Neural crest cell (in vitro differentiated cells): ENCODE measurements around the gene DDN. TPM values are rescaled to one million over a fixed set of nuclear protein-coding genes. Genes with fewer than 3 reads are reported as not detected.

Experiments
- DNase-seq: peaks from one replicate; pipeline ENCODE4 v3.0.0; 2021; ENCODE audit warnings: low read depth, mixed read lengths, low spot score
- H3K27ac Mint-ChIP-seq: one replicate; pipeline ENCODE4 v1.8.0; 2021; ENCODE audit warnings: mild to moderate bottlenecking, mixed read lengths; ENCODE audit not compliant: unreplicated experiment
- H3K27me3 Mint-ChIP-seq: 2 replicates; pipeline ENCODE4 v1.8.0; 2021; ENCODE audit warnings: low read depth, mild to moderate bottlenecking, mixed read lengths
- H3K36me3 Mint-ChIP-seq: 2 replicates; pipeline ENCODE4 v1.8.0; 2021; ENCODE audit warnings: low read depth, mild to moderate bottlenecking, mixed read lengths
- H3K4me1 Mint-ChIP-seq: 2 replicates; pipeline ENCODE4 v1.8.0; 2021; ENCODE audit warnings: mixed read lengths
- H3K4me3 Mint-ChIP-seq: one replicate; pipeline ENCODE4 v1.8.0; 2021; ENCODE audit warnings: mild to moderate bottlenecking, mixed read lengths
- H3K9me3 Mint-ChIP-seq: 2 replicates; pipeline ENCODE4 v1.8.0; 2021; ENCODE audit warnings: mixed read lengths
- CTCF ChIP-seq: fragments of 200-600 bp; sonication (generic); conservative IDR thresholded peaks from 2 replicates; pipeline ENCODE4 v1.5.0; 2021; ENCODE audit warnings: antibody characterized with exemption, mild to moderate bottlenecking
- total RNA-seq: library from RNA; stranded (reverse); gene quantifications from 2 replicates; pipeline ENCODE4 v1.2.1, GENCODE V29; 2021

DDN gene
- total RNA-seq, 1 donor from 2014 or later = 0.51 TPM

GRCh38 chr12:49033611-49034285 is 34.6 kb upstream of the DDN start:
- H3K27me3 Mint-ChIP-seq = no peaks in the 10 kb centered on the region
- H3K4me3 Mint-ChIP-seq = no peak overlapping the region
- peaks cover 4% of the 10 kb centered on the region for H3K36me3 Mint-ChIP-seq
- no peaks in the 10 kb centered on the region for H3K9me3 Mint-ChIP-seq
- peak overlapping the region; percentile 84 for H3K27ac Mint-ChIP-seq
- TF ChIP-seq CTCF = no peak
- no peaks in the 10 kb centered on the region for H3K4me1 Mint-ChIP-seq
- DNase-seq = no peak

- H3K4me3 Mint-ChIP-seq = no peak overlapping the region
- no peaks in the 10 kb centered on the region for H3K9me3 Mint-ChIP-seq
- no peaks in the 10 kb centered on the region for H3K4me1 Mint-ChIP-seq
- peaks cover 6% of the 10 kb centered on the region for H3K36me3 Mint-ChIP-seq
- no peak for TF ChIP-seq CTCF
- no peaks in the 10 kb centered on the region for H3K27me3 Mint-ChIP-seq
- no peak overlapping the region for H3K27ac Mint-ChIP-seq
- no peak for DNase-seq
These were observed 33.7 kb upstream of the DDN start for GRCh38 chr12:49032679-49033447.

- no peak overlapping the region for H3K4me3 Mint-ChIP-seq
- H3K36me3 Mint-ChIP-seq = peaks cover 6% of the 10 kb centered on the region
- H3K27me3 Mint-ChIP-seq = no peaks in the 10 kb centered on the region
- no peak for TF ChIP-seq CTCF
- H3K27ac Mint-ChIP-seq = no peak overlapping the region
- H3K4me1 Mint-ChIP-seq = no peaks in the 10 kb centered on the region
- no peak for DNase-seq
- H3K9me3 Mint-ChIP-seq = no peaks in the 10 kb centered on the region
These were observed 33.1 kb upstream of the DDN start for GRCh38 chr12:49032276-49032675.

- Mint-ChIP-seq H3K27me3 (no peaks in the 10 kb centered on the region), H3K27ac (no peak overlapping the region), H3K36me3 (peaks cover 6% of the 10 kb centered on the region), H3K4me3 (no peak overlapping the region), H3K4me1 (no peaks in the 10 kb centered on the region), H3K9me3 (no peaks in the 10 kb centered on the region)
- no peak for TF ChIP-seq CTCF
- no peak for DNase-seq
These were observed 32.5 kb upstream of the DDN start for GRCh38 chr12:49031573-49032161.

- TF ChIP-seq CTCF = no peak
- Mint-ChIP-seq H3K36me3 (peaks cover 6% of the 10 kb centered on the region), H3K9me3 (no peaks in the 10 kb centered on the region)
These were observed 31.8 kb upstream of the DDN start for GRCh38 chr12:49030714-49031572.

More at GRCh38 chr12:49030714-49031572, 31.8 kb upstream of the DDN start:
- no peak for DNase-seq
- H3K4me3 Mint-ChIP-seq = no peak overlapping the region
- no peak overlapping the region for H3K27ac Mint-ChIP-seq
- no peaks in the 10 kb centered on the region for H3K27me3 Mint-ChIP-seq
- no peaks in the 10 kb centered on the region for H3K4me1 Mint-ChIP-seq
